Superior temporal gyrus (tissue), 1 donor: ENCODE results near the gene GSE1.

Experiments
- DNase-seq: peaks from one replicate; pipeline ENCODE4 v3.0.0-alpha.2; 2016; ENCODE audit errors: extremely low spot score

GSE1 gene

GRCh38 chr16:85612801-85613603, at the start of gene GSE1:
TSS of gene GSE1 (plus strand) at chr16:85613322. CDS start at chr16:85613392, 70 bp downstream.
- DNase-seq = no peak

GRCh38 chr16:85563515-85564276, 49.4 kb upstream of the GSE1 start:
- DNase-seq = no peak

GRCh38 chr16:85564277-85565051, 48.7 kb upstream of the GSE1 start:
- no peak for DNase-seq

- DNase-seq = no peak
These were observed 47.8 kb upstream of the GSE1 start for GRCh38 chr16:85565340-85565739.

- DNase-seq = no peak
These were observed 47.2 kb upstream of the GSE1 start for GRCh38 chr16:85565801-85566526.

GRCh38 chr16:85566561-85567100, 46.5 kb upstream of the GSE1 start:
- no peak for DNase-seq

GRCh38 chr16:85567101-85567866, 45.8 kb upstream of the GSE1 start:
- DNase-seq = no peak

- no peak for DNase-seq
These were observed 45.2 kb upstream of the GSE1 start for GRCh38 chr16:85567935-85568334.

- no peak for DNase-seq
These were observed 44.6 kb upstream of the GSE1 start for GRCh38 chr16:85568519-85568918.

- no peak for DNase-seq
These were observed 44.0 kb upstream of the GSE1 start for GRCh38 chr16:85569039-85569614.

- DNase-seq = no peak
These were observed 43.4 kb upstream of the GSE1 start for GRCh38 chr16:85569615-85570212.

- no peak for DNase-seq
These were observed 42.8 kb upstream of the GSE1 start for GRCh38 chr16:85570213-85570734.

GRCh38 chr16:85570735-85571562, 42.2 kb upstream of the GSE1 start:
- DNase-seq = no peak

GRCh38 chr16:85571563-85571812, 41.6 kb upstream of the GSE1 start:
- DNase-seq = no peak

GRCh38 chr16:85571813-85572619, 41.1 kb upstream of the GSE1 start:
- no peak for DNase-seq

GRCh38 chr16:85573045-85573695, 40.0 kb upstream of the GSE1 start:
- DNase-seq = no peak
